Left forelimb (tissue), 1 donor: ENCODE results near the gene RNF133.
"Not testable (repeated sequence)": the region's sequence is repeated elsewhere in the genome, so short reads cannot be mapped to it uniquely, and the experiment has no call there.

Source experiments
- DNase-seq: peaks from one replicate; pipeline ENCODE4 v3.0.0-alpha.2; 2018; ENCODE audit warnings: low spot score

RNF133 gene

DNA sequence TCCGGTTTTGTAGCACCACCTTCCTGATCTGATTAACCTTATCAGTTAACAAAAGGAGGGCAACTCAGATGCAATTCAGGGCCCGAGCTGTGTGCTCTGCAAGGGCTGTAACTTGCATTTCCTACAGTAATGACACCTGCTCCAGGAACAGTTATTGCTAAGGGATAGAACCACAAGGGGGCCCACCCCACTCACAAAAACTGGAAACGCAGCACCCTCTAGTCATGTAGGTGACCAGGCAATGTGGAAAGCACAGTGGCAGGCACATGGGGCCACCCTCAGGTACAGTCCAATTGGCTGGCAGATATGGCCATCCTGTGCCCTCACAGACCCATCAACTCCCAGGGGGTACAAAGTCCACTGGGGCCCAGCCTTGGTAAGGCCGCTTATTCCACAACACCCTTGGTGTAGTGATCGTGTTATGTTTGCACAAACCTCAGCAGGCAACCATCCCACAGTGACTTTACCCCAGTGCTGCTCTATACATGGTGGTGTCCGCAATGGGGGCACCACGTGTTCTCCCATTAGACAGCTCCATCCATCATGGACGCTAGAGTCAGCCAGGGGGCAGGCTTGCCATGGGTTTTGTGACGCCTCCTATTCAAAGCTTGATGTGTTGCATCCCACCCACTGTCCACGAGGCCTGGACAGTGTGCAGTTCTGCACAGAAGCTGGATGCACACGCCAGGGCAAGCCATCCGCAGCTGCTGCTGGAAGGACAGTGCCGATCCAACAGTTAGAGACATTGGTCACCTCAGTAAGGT is 9.4 kb downstream of the RNF133 start:
- DNase-seq: no peak

DNA sequence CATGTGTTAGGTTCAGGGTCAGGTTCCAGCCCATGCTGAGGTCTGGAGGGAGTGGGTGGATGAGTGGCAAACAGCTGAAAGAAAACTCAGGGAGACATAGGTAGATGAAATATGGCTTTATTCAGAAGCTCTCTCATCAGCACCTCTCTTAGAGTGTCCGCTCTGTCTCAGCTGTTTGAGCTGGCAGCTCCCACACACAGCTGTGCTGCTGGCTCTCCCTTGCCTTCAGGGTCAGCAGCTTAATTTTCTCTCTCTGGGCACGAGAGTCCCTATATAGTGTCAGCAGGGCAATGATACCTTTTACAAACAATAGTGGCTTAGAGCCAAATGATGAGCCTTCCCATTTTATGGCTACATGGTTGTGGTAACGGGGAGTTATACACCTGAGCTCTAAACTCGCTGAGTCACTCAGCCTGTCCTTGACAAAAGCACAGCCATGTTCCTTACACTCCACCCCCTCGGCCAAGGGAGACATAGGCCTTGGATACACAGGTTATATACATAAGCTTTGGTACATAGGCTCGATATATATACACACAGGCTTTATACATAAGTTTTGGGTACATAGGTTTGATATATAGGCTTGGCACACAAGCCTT is 10.4 kb downstream of the RNF133 start:
- no peak for DNase-seq

DNA sequence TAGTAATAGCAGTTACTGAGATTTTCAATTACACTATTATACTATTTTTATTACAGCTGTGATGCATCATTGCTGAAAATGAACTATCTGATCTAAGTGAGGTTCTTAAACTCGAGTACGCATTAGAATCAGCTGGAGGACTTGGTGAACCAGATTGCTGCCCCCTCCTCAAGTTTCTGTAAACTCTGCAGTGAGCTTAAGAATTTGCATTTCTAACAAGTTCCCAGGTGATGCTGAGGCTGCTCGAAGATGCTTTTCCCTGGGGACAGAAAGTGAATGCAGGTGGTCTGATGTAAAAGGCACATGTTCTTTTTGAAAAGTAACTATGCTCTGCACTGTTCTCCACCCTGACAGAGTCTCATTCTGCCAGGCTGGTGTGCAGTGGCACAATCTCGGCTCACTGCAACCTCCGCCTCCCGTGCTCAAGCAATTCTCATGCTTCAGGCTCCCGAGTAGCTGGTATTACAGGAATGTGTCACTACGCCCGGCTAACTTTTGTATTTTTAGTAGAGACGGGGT is 12.5 kb downstream of the RNF133 start:
- DNase-seq: no peak

DNA sequence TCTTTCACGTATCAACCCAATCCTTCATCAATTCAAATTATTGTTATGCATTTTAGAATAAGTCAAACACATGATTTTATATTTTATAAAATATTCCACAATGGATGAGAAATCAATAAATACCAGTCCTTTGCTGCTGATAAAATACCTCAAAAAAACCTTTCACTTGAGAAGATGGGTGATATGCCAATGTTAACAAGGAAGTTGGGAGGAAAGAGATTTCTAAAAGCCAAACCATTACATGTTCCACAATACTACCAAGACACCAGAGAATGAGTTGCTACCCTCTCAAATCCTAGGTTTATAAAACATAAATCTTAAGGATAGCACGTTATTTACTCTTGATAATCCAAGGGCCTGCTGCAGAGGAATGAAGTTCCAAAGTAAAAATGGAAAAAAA is 14.4 kb downstream of the RNF133 start:
- DNase-seq: no peak

DNA sequence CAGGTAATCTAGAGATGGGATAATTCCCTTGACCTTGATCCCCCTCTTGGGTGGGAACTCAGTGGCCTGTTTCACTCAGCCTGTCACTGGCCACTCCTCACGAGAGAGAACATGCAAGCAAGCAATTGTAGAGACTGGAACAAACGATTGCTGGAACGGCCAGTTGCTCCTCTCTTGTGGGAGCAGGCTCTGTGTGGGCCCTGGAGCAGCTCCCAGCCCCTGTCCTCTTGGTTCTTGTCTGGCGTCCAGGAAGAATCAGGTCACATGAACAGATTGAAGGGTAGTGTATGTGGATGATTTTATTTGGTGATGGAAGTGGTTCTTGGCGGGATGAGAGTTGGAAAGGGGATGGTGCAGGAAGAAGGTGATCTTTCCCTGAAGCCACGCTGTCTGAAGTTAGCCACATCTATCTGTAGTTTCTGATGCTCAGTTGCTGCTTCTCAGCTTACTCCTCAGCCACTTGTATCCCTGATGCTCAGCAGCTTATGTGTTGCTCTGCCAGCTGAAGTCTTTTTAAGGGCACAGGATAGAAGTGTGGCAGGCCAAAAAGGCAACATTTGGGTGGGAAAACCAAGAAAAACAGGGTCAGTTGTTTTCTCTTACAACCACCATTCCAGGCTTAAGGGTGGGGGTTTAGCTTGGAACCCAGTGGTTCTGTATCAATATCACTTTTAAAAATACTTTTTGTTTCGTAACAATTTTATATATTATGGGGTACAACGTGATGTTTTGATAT is 15.9 kb downstream of the RNF133 start:
- no peak for DNase-seq

DNA sequence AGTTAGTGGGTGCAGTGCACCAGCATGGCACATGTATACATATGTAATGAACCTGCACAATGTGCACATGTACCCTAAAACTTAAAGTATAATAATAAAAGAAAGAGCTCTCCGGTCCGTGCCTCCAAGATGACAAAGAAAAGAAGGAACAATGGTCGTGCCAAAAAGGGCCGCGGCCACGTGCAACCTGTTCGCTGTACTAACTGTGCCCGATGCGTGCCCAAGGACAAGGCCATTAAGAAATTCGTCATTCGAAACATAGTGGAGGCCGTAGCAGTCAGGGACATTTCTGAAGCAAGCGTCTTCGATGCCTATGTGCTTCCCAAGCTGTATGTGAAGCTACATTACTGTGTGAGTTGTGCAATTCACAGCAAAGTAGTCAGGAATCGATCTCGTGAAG is 17.7 kb downstream of the RNF133 start:
- DNase-seq: not testable (repeated sequence)

DNA sequence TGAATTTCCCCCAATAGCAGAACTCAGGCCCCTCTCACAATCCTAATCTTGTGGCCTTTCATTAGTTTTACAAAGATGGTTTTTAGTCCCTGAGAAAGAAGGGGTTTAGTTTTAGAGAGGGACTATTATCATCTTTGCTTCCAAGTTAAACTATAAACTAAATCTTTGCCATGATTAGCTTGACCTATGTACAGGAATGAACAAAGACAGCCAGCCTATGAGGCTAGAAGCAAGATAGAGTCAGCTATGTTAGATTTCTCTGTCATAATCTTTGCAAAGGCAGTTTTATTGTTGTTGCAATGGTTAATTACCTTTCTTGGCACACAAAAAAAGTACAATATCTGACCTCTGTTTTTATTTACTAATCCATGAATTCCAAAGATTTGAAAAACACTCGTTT is 19.1 kb downstream of the RNF133 start:
- no peak for DNase-seq

DNA sequence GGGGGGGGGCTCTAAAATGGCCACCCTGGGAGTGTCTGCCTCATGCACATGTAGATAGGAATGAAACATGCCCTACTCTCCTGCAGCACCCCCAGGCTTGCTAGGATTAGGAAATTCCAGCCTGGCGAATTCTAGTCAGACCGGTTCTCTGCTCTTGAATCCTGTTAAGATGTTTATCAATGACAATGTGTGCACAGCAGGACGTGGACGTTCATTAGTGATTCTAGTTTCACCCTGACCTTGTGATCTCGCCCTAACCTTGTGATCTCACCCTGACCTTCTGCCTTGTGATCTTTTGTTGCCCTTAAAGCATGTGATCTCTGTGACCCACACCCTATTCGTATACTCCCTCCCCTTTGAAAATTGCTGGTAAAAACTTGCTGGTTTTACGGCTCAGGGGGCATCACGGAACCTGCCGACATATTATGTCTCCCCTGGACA is 19.6 kb downstream of the RNF133 start:
- DNase-seq: not testable (repeated sequence)

DNA sequence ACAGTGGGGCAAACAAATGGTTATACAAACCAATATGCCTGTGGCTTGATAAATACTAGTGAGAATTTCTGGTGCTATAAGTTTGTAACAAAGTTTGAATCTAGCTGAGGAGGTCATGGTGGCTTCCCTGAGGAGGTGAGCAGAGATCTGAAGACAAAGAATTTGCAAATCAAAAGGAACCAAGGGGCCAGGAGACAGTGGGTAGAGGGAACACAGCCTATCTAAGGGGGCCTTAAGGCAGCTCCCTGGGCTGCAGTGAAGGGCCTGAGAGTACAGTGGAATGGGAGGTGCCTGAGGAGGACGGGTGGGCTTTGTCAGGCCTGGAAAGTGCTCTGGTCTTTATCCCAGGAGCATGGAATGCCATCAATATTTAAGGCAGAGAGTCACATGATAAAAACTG is 21.8 kb downstream of the RNF133 start:
- DNase-seq: no peak

DNA sequence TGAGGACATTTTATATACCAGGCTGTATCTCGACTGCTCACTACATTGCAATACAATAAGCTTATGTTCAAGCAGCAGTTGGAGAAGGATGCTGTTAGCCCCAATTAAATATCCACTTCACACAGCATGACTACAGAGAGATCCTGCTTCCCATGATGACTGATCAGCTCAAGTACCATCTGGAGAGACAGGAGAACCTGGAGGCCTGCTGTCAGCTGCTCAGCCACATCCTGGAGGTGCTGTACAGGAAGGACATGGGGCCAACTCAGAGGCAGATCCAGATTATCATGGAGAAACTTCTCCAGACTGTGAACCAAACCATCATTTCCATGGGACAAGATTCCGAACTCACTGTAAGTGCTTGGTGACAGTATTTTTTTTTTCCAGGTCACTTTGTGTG is 22.5 kb downstream of the RNF133 start:
- no peak for DNase-seq

DNA sequence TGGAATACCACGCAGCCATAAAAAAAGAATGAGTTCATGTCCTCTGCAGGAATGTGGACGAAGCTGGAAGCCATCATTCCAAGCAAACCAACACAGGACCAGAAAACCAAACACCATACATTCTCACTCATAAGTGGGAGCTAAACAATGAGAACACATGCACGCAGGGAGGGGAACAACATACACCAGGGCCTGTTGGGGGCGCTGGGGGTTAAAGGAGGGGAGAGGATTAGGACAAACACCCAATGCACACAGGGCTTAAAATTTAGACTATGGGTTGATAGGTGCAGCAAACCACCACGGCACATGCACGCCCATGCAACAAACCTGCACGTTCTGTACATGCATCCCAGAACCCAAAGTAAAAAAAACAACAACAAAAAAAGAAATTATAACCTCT is 23.3 kb downstream of the RNF133 start:
- no peak for DNase-seq

DNA sequence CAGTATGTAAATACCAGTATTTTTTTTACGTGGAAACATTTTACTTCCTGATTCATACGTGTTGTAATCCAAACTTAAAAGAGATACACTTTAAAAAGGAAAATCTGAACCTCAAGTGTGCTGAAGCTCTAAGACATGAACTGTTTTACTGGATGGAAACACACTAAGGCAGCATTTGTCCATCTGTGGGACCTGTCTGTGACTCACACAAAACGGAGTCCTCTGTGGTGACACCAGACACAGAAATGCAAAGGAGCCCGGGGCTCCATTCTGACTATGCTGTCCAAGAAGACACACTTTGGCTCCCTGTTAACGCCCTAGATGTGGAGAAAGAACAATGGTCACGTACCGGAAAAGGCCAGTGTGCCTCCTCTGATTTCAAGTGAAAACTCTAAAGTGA is 23.9 kb downstream of the RNF133 start:
- DNase-seq: no peak

DNA sequence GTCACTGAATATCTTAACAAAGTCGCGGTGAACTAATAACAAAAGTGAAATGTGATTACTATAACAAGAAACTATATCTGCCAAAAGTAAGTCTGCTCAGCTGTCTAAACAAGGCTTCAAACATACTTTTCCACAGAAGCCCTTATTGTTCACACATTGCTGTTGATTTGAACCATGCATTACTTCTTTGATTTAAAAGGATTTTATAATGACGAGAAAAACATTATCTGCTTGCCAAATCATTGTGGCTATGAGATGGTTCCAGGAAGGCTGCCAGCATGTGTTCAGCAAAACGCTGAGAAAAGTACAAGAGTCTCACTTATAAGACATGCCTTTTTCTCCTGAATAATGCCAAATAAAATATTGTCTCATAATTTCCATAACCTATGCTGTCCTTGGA is 24.4 kb downstream of the RNF133 start:
- DNase-seq: no peak

DNA sequence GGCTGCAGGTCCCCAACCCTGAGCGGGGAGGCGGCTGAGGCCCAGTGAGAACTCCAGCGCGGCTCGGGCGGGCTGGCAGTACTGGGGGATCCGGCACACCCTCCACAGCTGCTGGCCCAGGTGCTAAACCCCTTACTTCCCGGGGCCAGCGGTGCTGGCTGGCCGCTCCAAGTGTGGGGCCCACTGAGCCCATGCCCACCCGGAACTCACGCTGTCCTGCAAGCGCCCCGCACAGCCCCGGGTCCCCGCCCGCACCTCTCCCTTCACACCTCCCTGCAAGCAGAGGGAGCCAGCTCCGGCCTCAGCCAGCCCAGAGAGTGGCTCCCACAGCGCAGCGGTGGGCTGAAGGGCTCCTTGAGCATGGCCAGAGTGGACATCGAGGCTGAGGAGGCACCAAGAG is 25.0 kb downstream of the RNF133 start:
- DNase-seq: no peak

DNA sequence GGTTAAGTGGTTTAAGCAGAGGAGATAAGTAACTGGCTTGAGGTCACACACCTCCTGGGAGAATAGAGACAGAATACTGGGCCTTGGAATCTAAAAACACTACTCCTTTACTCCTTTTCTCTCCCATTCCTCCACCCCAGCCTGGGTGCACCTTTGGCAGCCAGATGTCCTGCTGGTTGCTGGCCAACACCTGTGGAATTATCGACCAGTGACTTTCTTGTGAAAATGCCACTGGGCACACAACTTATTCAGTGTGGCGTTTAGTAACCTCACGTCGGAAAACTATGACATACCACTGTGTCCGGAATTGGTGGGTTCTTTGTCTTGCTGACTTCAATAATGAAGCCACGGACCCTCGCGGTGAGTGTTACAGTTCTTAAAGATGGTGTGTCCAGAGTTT is 26.4 kb downstream of the RNF133 start:
- DNase-seq: no peak

DNA sequence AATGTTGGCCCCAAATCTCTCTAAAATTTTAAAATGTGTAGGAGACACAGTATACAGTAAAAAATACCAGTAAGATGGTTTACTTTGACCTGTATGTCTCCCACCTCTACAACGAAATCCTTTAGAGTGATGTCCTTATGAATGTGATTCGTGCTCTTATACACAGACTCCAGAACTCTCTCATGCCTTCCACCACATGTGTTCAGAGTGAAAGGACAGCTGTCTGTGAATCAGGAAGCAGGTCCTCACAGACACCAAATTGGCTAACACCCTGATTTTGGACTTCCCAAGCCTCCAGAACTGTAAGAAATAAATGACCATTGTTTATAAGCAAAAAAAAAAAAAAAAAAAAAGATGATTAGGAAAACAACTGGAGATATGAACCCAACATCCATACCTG is 35.2 kb downstream of the RNF133 start:
- no peak for DNase-seq

DNA sequence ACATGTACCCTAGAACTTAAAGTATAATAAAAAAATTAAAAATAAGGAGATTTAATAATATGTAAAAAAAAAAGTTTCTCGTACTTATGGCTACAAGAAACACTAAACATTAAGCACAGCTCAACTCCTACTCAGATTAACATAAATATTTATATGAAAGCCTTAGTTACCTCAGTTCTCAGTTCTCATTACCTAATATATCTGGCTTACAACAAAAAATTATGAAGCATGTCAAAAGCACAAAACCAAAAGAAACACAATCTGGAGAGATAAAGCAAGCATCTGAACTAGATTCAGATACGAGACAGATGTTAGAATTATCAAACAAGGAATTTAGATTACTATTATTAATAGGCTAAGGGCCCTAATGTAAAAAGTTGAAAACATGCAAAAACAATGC is 40.1 kb downstream of the RNF133 start:
- no peak for DNase-seq

DNA sequence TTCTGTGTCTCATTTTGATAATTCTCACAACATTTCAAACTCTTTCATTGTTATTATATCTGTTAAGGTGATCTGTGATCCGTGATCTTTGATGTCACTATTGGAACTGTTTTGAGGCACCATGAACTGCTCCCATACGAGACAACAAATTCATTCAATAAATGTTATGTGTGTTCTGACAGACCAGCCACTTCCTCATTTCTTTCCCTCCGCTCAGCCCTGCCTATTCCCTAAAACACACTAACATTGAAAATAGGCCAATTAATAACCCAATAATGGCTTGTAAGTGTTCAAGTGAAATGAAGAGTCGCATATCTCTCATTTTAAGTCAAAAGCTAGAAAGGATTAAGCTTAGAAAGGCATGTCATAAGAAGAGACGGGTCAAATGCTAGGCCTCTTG is 45.2 kb downstream of the RNF133 start:
- DNase-seq: no peak

DNA sequence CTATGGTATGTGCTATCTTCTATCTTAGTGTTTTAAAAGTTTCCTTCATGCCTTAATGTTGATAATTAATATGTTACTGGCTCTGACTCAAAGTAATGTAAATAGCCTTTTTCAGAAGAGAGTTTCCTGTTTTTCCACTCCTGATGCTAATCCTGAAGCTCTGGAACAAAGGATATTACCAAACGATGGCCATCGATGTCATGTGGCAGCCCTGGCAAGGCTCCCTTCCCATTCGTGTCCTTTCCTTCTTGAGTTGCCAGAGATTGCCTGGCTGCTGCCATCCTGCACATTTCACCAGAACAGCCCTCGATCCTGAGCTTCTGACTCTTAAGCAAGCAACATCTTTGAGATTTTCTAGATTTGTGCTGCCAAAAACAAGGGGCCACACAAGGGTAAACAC is 46.0 kb downstream of the RNF133 start:
- DNase-seq: no peak

DNA sequence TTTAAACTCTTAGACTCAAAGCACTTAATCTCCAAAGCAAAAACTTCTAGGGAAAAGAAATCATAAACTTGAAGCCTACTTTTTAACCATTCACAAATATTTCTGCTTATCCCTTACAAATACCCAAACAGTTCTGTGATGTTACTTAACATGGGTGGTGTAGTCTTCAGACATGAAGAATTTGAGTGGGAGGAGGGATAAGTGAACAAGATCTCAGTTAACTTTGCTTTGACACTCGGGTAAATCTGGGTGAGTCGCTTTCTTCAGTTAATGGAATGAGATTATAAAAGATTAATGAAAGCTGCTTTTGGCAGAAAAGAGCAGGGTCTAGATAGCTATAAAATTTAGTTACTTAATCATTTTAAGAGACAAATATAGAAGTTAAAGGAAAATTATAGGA is 47.5 kb downstream of the RNF133 start:
- no peak for DNase-seq
